Measurements from ENCODE around the gene INTS6.

Gene INTS6

GRCh38 chr13:51452361-51453206 lies at the start of gene INTS6:
INTS6 (minus strand) TSS chr13:51453036; CDS start chr13:51452525, 511 bp downstream.
- DNase-seq (ENCODE audit: low spot score) = peak; percentile 87

DNA sequence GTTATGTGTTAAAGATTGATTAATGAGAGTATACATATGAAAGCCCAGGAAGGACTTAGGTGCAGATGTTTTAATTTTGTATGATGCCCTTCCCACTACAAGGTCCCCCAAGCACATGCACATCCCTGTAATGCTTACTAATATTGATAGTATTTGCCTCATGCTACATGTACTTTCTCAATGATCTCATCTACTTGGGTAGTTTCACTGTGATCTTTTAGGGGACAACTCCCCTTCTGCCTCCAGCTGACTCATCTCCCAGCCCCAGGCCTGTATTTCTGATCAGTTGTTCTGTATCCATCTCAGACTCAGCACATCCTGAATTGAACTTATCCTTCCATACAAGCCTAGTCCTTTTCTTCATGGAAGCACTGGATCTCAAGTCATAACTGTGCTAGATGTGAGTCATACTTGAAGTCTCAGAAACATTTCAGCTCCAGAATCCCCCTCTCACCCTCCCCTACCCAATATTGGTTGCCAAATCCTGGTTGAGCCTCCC lies 49.4 kb upstream of the INTS6 start:
- DNase-seq (ENCODE audit: low spot score) = no peak

DNA sequence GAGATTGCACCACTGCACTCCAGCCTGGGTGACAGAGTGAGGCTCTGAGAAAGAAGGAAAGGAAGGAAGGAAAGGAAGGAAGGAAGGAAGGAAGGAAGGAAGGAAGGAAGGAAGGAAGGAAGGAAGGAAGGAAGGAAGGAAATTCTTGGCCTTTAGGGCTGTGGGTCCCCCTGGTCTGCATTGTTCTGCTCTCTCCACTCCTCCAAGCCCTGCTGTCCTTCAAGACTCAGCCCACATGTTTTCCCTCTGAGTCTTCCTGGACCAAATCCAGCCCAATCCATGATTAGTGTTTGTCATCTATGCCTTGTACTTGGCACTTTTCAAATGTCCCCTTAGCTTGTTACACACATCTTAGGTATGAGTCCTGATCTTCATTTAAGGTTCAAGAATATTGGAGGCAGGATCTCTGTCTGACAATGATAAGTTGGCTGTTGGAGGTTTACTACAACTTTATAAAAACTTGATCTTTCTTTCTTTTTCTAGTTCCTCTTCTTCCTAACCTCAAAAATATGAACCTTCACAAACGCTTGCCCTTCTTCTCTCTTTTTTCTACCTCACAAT lies 48.8 kb upstream of the INTS6 start:
- DNase-seq (ENCODE audit: low spot score) = no peak

DNA sequence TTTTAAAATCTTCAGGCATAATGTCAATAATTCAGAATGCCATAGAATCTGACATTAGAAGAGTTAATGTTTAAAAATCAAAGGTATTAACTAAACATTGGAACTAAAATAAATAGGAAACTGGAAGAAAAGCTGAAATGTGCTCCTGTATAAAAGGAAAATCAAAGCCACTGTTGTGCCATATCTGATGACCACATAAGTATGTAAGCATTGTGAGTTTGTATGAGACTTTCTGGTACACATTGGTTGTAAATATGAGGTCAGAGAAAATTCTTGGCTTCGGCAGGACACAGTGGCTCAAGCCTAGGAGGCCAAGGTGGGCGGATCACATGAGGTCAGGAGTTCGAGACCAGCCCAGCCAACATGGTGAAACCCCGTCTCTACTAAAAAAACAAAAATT lies 48.3 kb upstream of the INTS6 start:
- no peak for DNase-seq (ENCODE audit: low spot score)

GRCh38 chr13:51500687-51501086 lies 47.9 kb upstream of the INTS6 start:
- no peak for DNase-seq (ENCODE audit: low spot score)

- no peak for DNase-seq (ENCODE audit: low spot score)
These were observed 47.0 kb upstream of the INTS6 start for GRCh38 chr13:51499841-51500240.

GRCh38 chr13:51495316-51495715 lies 42.5 kb upstream of the INTS6 start:
- DNase-seq (ENCODE audit: low spot score) = no peak

DNA sequence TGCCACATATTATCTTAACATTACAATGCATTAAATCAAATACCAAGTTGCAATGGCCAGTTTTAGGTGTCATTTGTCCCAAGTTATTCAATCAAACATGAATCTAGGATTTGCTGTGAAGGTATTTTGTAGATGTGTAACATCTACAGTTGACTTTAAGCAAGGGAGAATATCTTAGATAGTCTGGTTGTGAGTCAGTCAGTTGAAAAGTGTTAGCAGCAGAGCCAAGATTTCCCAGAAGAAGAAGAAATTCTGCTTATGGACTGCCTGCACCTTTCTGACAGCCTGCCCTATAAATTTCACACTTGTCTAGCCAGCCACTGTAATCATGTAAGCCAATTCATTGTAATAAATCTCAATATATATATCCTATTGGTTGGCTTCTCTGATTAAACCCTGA lies 41.3 kb upstream of the INTS6 start:
- no peak for DNase-seq (ENCODE audit: low spot score)

GRCh38 chr13:51488212-51488611 lies 35.4 kb upstream of the INTS6 start:
- DNase-seq (ENCODE audit: low spot score) = no peak

DNA sequence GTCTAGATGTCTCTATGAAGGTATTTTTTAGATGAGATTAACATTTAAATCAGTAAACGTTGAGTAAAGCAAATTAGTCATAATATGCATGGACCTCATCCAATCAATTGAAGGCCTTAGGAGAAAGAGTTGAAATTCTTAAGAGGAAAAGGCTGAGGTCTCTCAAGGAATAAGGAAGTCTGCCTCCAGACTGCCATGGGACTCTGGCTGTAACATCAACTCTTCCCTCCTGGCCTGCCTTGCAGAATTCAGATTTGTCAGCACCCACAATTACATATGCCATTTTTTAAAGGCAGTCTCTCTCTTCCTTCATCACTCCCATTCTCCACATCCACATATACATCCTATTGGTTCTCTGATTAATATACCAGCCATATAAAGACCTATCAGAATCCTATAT lies 28.8 kb upstream of the INTS6 start:
- no peak for DNase-seq (ENCODE audit: low spot score)

DNA sequence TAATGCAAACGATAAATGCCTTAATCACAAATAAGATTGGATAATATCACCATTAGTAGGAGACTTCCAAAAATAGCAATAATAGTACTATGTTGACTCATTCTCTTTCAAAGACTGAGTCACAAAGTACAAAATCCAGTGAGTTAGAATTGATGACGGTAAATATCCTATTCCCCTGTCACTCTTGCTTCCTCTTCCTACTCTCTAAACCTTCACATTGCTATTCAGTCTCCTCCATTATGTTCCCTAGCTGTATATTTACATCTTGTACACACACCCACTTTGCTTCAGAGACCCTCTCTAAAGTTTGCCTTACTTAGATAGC lies 26.3 kb upstream of the INTS6 start:
- no peak for DNase-seq (ENCODE audit: low spot score)

DNA sequence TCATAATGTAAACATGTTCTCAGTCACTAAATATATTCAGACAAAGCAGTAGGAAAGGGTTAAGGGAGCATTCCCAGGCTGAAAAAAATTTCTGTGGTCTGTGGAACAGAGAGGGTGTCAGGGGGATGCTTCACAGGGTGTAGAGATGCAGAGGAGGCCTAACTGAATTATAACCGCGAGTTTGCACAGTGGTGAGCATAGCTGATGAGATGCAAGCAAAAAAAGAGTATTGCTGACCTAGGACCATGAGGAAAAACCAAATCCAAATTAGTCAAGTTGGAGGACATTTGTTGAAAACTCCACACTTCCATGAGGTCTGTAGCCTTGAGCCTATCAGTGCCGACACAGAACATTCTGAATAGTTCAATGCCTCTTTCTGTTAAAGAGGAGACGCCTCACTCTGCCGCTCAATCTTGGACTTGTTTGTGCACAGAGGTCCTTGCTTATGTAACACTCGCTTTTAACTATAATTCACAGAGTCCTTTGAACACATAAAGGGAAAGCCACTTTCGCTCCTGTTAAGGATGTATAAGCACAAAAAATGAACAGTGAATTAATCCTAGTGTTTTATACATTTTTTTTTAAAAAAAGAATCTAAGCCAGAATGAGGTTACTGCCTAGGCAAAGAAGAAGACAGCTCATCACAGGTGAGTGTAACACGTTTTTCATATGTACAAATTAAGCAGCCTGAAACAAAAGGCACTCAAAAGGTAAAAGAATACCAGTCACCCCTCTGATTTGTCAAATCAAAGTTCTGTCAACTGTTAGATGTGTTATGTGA lies 25.8 kb upstream of the INTS6 start:
- no peak for DNase-seq (ENCODE audit: low spot score)

GRCh38 chr13:51477653-51478324 lies 25.0 kb upstream of the INTS6 start:
- no peak for DNase-seq (ENCODE audit: low spot score)

GRCh38 chr13:51477149-51477548 lies 24.3 kb upstream of the INTS6 start:
- DNase-seq (ENCODE audit: low spot score) = no peak

GRCh38 chr13:51475727-51476501 lies 23.1 kb upstream of the INTS6 start:
- no peak for DNase-seq (ENCODE audit: low spot score)

DNA sequence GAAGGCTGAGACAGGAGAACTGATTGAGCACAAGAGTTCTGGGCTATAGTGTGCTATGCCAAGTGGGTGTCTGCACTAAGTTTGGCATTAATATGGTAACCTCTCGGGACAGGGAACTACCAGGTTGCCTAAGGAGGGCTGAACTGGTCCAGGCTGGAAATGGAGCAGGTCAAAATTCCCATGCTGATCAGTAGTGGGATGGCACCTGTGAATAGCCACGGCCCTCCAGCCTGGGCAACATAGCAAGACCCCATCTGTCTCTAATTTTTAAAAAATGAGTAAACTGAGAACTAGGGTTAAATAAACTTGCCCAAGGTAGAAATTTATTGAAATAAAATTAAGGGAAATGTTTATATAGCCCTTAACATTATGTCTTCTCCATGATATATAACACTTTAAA lies 17.0 kb upstream of the INTS6 start:
- DNase-seq (ENCODE audit: low spot score) = no peak

- DNase-seq (ENCODE audit: low spot score) = no peak
These were observed 14.9 kb upstream of the INTS6 start for GRCh38 chr13:51467730-51468129.

- no peak for DNase-seq (ENCODE audit: low spot score)
These were observed 12.3 kb upstream of the INTS6 start for GRCh38 chr13:51465124-51465523.

- no peak for DNase-seq (ENCODE audit: low spot score)
These were observed 4.4 kb upstream of the INTS6 start for GRCh38 chr13:51457086-51457815.

DNA sequence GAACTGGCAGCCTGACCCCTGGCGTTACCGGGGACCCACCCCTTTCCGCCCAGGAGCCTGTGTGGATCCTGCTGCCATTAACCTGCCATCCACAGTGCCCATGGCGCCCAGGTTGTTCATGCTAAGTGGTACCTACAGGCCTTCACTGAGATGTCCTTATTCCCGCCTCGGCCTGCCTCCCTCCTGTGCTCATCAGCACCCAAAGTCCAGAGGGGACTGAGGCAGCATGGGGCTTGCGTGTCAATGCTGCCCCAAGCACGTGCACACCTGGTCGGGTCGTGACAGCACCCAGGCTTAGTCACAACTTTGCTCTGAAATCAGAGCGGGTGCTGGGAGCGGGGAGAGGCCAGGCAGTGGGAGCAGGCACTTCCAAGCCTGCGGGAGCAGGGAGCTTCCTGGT lies 3.7 kb upstream of the INTS6 start:
- DNase-seq (ENCODE audit: low spot score) = no peak

DNA sequence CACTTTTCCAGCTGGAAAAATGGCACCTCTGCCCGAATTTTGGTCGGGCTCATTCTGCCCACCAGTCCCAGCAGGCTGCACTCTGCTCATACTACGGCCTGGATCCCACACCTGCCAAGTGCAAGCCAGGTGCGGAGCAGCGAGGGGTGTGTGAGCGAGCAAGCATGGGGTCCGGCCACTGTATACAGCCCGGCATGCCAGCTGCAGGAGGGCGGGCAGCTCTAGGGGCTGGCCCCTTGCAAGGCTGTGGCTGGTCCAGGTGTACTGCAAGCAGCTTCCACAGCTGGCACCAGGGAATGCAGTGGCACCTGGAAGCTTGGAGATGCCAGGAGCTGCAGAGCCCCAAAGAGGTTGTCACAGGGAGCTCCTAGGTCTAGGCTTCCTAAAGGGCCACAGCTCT lies 2.7 kb upstream of the INTS6 start:
- no peak for DNase-seq (ENCODE audit: low spot score)

Data from HuH-7 (cell line).